IMR-90 (cell line): ENCODE data around the gene TBC1D12. TPM values are rescaled to one million over a fixed set of nuclear protein-coding genes. Genes with fewer than 3 reads are reported as not detected.

Experiments used
- ATAC-seq: fragments of 200-7000 bp; cut with Tn5 transposase; 2 replicates; pipeline ENCODE4 v1.9.1; 2020; ENCODE audit warnings: low read depth, mild to moderate bottlenecking, moderate library complexity
- BruUV-seq: library from RNA; stranded (reverse); fragments of 400-500 nt; replicated peaks from 2 replicates; lab custom pipeline; 2021; lab: Mats Ljungman, UMichigan
- CTCF ChIA-PET: fragments of 300-600 bp; formaldehyde crosslinking; extraction: SDS; loops from one replicate; lab custom pipeline; 2021; ENCODE audit warnings: antibody characterized with exemption; lab: Yijun Ruan, JAX
- POLR2A ChIA-PET: fragments of 300-600 bp; sonication (Branson Sonifier 250); formaldehyde crosslinking; loops from one replicate; lab custom pipeline; 2022; ENCODE audit warnings: antibody characterized with exemption; ENCODE audit not compliant: unreplicated experiment; lab: Charles Lee
- DNase-seq: peaks from one replicate; pipeline ENCODE4 v3.0.0; 2013
- H2AFZ ChIP-seq: replicated peaks from 2 replicates; pipeline ENCODE3; 2013; ENCODE audit warnings: low read length, mild to moderate bottlenecking; ENCODE audit not compliant: poor library complexity
- H2AK5ac ChIP-seq: 2 replicates; pipeline ENCODE4 v1.6.1; 2013; ENCODE audit warnings: low read depth, low read length, inconsistent platforms
- H2AK9ac ChIP-seq: replicated peaks from 2 replicates; pipeline ENCODE3; 2013; ENCODE audit warnings: mild to moderate bottlenecking, low read depth, low read length, moderate library complexity; ENCODE audit not compliant: poor library complexity
- H2BK120ac ChIP-seq: 2 replicates; pipeline ENCODE4 v1.6.1; 2013; ENCODE audit warnings: low read depth, low read length, inconsistent platforms
- H2BK15ac ChIP-seq: 3 replicates; pipeline ENCODE4 v1.6.1; 2013; ENCODE audit warnings: low read depth, low read length, inconsistent platforms
- H2BK20ac ChIP-seq: 2 replicates; pipeline ENCODE4 v1.6.1; 2013; ENCODE audit warnings: low read depth, mild to moderate bottlenecking, inconsistent platforms, low read length, moderate library complexity
- H2BK5ac ChIP-seq: 2 replicates; pipeline ENCODE4 v1.6.1; 2013; ENCODE audit warnings: mild to moderate bottlenecking, low read depth, low read length, inconsistent platforms; ENCODE audit not compliant: poor library complexity, severe bottlenecking
- H3K14ac ChIP-seq: replicated peaks from 2 replicates; pipeline ENCODE4 v1.6.1; 2013; ENCODE audit warnings: low read depth, low read length, inconsistent platforms
- H3K18ac ChIP-seq: 2 replicates; pipeline ENCODE4 v1.6.1; 2013; ENCODE audit warnings: low read depth, low read length, control low read depth
- H3K23ac ChIP-seq: 2 replicates; pipeline ENCODE4 v1.6.1; 2013; ENCODE audit warnings: low read depth, low read length, inconsistent platforms
- H3K27ac ChIP-seq: 2 replicates; pipeline ENCODE4 v1.5.1; 2013; ENCODE audit warnings: mild to moderate bottlenecking, control low read depth, low read length; ENCODE audit not compliant: insufficient read depth
- H3K27me3 ChIP-seq: 2 replicates; pipeline ENCODE4 v1.6.1; 2013; ENCODE audit warnings: low read length; ENCODE audit not compliant: control insufficient read depth, insufficient read depth
- H3K36me3 ChIP-seq: 2 replicates; pipeline ENCODE4 v1.6.1; 2013; ENCODE audit warnings: low read length, mixed read lengths; ENCODE audit not compliant: control insufficient read depth, insufficient read depth
- H3K4ac ChIP-seq: 2 replicates; pipeline ENCODE4 v1.6.1; 2013; ENCODE audit warnings: low read depth, low read length, inconsistent platforms
- H3K4me1 ChIP-seq: 2 replicates; pipeline ENCODE4 v1.6.1; 2013; ENCODE audit warnings: low read length, mixed read lengths; ENCODE audit not compliant: control insufficient read depth, insufficient read depth
- H3K4me2 ChIP-seq: 2 replicates; pipeline ENCODE4 v1.6.1; 2013; ENCODE audit warnings: low read depth, mild to moderate bottlenecking, control low read depth, low read length, moderate library complexity
- H3K4me3 ChIP-seq: 2 replicates; pipeline ENCODE4 v1.5.1; 2013; ENCODE audit warnings: low read depth, mild to moderate bottlenecking, control low read depth, low read length, moderate library complexity; ENCODE audit not compliant: insufficient read depth
- H3K56ac ChIP-seq: 2 replicates; pipeline ENCODE4 v1.6.1; 2013; ENCODE audit warnings: low read length, inconsistent platforms; ENCODE audit not compliant: insufficient read depth; ENCODE audit errors: extremely low read depth
- H3K79me1 ChIP-seq, 2 experiments: 2 replicates each; pipeline ENCODE4 v1.6.1; 2013; ENCODE audit warnings: low read length in 2 of 2, inconsistent platforms in 1 of 2, low read depth in 1 of 2
- H3K9ac ChIP-seq: 2 replicates; pipeline ENCODE4 v1.6.1; 2013; ENCODE audit warnings: low read depth, low read length, control low read depth
- H3K9me1 ChIP-seq: 2 replicates; pipeline ENCODE4 v1.6.1; 2013; ENCODE audit warnings: low read length, inconsistent platforms; ENCODE audit not compliant: insufficient read depth
- H3K9me3 ChIP-seq: 2 replicates; pipeline ENCODE4 v1.6.1; 2013; ENCODE audit warnings: low read length; ENCODE audit not compliant: control insufficient read depth, insufficient read depth
- H4K20me1 ChIP-seq: 2 replicates; pipeline ENCODE4 v1.6.1; 2013; ENCODE audit warnings: low read length, inconsistent platforms; ENCODE audit not compliant: insufficient read depth
- H4K5ac ChIP-seq: 2 replicates; pipeline ENCODE4 v1.6.1; 2013; ENCODE audit warnings: mild to moderate bottlenecking, low read depth, low read length, control low read depth
- H4K8ac ChIP-seq, 2 experiments: 2 replicates each; pipeline ENCODE4 v1.6.1; 2013; ENCODE audit warnings: low read depth in 2 of 2, low read length in 2 of 2, control low read depth in 1 of 2, inconsistent platforms in 1 of 2
- H4K91ac ChIP-seq: 2 replicates; pipeline ENCODE4 v1.6.1; 2013; ENCODE audit warnings: low read depth, low read length, inconsistent platforms; ENCODE audit not compliant: insufficient read depth
- CHD1 ChIP-seq: IDR thresholded peaks from 2 replicates; pipeline ENCODE4 v1.6.1; 2012; ENCODE audit warnings: low read depth, low read length, improper control_type of control experiment
- MAFK ChIP-seq: IDR thresholded peaks from 2 replicates; pipeline ENCODE4 v1.6.1; 2012; ENCODE audit warnings: low read depth, low read length, improper control_type of control experiment
- MAZ ChIP-seq: IDR thresholded peaks from 2 replicates; pipeline ENCODE4 v1.6.1; 2012; ENCODE audit warnings: low read depth, mild to moderate bottlenecking, low read length, improper control_type of control experiment, moderate library complexity, borderline replicate concordance
- MXI1 ChIP-seq: IDR thresholded peaks from 2 replicates; pipeline ENCODE4 v1.6.1; 2012; ENCODE audit warnings: low read depth, mild to moderate bottlenecking, low read length, moderate library complexity, borderline replicate concordance
- SMC3 ChIP-seq: fragments of 150-350 bp; IDR thresholded peaks from 2 replicates; pipeline ENCODE4 v1.6.1; 2016; ENCODE audit warnings: low read depth, mild to moderate bottlenecking, antibody characterized with exemption, low read length, moderate library complexity
- dilution Hi-C: fragments of 300-500 bp; cut with HindIII; formaldehyde crosslinking; loops from one replicate; pipeline ENCODE4 v1.14.3; 2018; ENCODE audit warnings: low sequenced_read_pairs; ENCODE audit not compliant: unreplicated experiment
- in situ Hi-C: fragments of 300-500 bp; cut with MboI; formaldehyde crosslinking; loops from 3 replicates; pipeline ENCODE4 v1.14.3; 2019; ENCODE audit warnings: low sequenced_read_pairs, inconsistent platforms, mixed read lengths
- intact Hi-C: fragments of 100-400 bp; cut with micrococcal nuclease; formaldehyde crosslinking; loops from 2 replicates; pipeline ENCODE4 v1.10.0; 2022
- polyA plus RNA-seq, 3 experiments: library from polyadenylated mRNA; depleted of rRNA; stranded (reverse); fragments of >200 nt; gene quantifications; 2 replicates each; pipeline ENCODE4 v1.2.3, GENCODE V29; 2012; ENCODE audit warnings: low replicate concordance in 1 of 3
- total RNA-seq: library from RNA; depleted of rRNA; stranded (reverse); fragments of >200 nt; gene quantifications from 2 replicates; pipeline ENCODE4 v1.2.3, GENCODE V29; 2012

TBC1D12 gene
- total and polyA plus RNA-seq, 2 of the 4 experiments (the other 2 are of a cell fraction), result 1.9 to 5.4 TPM

GRCh38 chr10:94571081-94571480, 168.7 kb downstream of the TBC1D12 start:
- intact Hi-C loops, result no loop called here
- Histone ChIP-seq H2AFZ (no peak overlapping the region), H3K27ac (no peak overlapping the region)

More at GRCh38 chr10:94571081-94571480, 168.7 kb downstream of the TBC1D12 start:
- POLR2A ChIA-PET, result no interaction called here
- Histone ChIP-seq H2BK120ac (no peak overlapping the region), H2BK20ac (no peak overlapping the region), H3K56ac (no peak overlapping the region), H3K9me1 (0 out of 2 replicates have a peak, but pooled peaks cover 2% of the 10 kb centered on the region), H2AK5ac (no peak overlapping the region), H4K5ac (no peak overlapping the region), H3K4ac (no peak overlapping the region), H4K20me1 (no peaks in the 10 kb centered on the region), H3K18ac (no peak overlapping the region), H4K8ac (no peak overlapping the region), H4K91ac (no peak overlapping the region), H2BK5ac (no peak overlapping the region), H2BK15ac (no peak overlapping the region), H3K79me1 (no peaks in the 10 kb centered on the region), H3K4me1 (no peaks in the 10 kb centered on the region), H3K14ac (no peak overlapping the region), H3K4me2 (no peak overlapping the region), H3K27me3 (no peaks in the 10 kb centered on the region), H3K23ac (no peak overlapping the region), H3K4me3 (no peak overlapping the region), H3K9me3 (no peaks in the 10 kb centered on the region), H2AK9ac (no peak overlapping the region), H3K9ac (no peak overlapping the region), H3K36me3 (peaks cover 4% of the 10 kb centered on the region; the same call in 1 of the 2 replicates)
- no peak for ATAC-seq
- TF ChIP-seq SMC3 (no peak), MAZ (no peak), MXI1 (no peak), MAFK (no peak), CHD1 (no peak)
- in situ Hi-C loops, result no loop called here
- no peak for DNase-seq
- BruUV-seq, result no TSS peak
- dilution Hi-C loops, result no loop called here
- CTCF ChIA-PET, result interaction anchor here (0.8 kb wide), 1 partner anchor 11 kb away, joined by 3 read pairs; no protein-coding TSS in a partner anchor
